Body of pancreas (tissue), 4 donors: ENCODE results near the gene TMEM145.

Experiments used
- CTCF ChIP-seq, 7 experiments: fragments of 450-650 bp in 4 of 7; fragments of 200-600 bp in 3 of 7; sonication (generic) in 3 of 7; IDR thresholded peaks; one replicate each; pipeline ENCODE4 v1.5.1; 2016 to 2019; ENCODE audit warnings: antibody characterized with exemption in 7 of 7
- POLR2A ChIP-seq, 3 donors: fragments of 450-650 bp; IDR thresholded peaks; one replicate each; pipeline ENCODE4 v1.6.1; 2016; ENCODE audit warnings: antibody characterized with exemption in 3 of 3, mild to moderate bottlenecking in 2 of 3

- TF ChIP-seq CTCF (IDR thresholded peaks at IDR 0.05) = no peak
- no peak for TF ChIP-seq POLR2A (IDR thresholded peaks at IDR 0.05)
Observed at GRCh38 chr19:42357290-42357689, 44.2 kb downstream of the TMEM145 start.
